H9 (cell line): ENCODE measurements around the gene MAPK8IP2. TPM values are rescaled to one million over a fixed set of nuclear protein-coding genes. Genes with fewer than 3 reads are reported as not detected.

Source experiments
- DNase-seq: peaks from one replicate; pipeline ENCODE4 v3.0.0-alpha.2; 2017
- H2AFZ ChIP-seq: one replicate; pipeline ENCODE4 v1.6.1; 2013; ENCODE audit warnings: mild to moderate bottlenecking, low read length, control low read depth, moderate library complexity
- H2AK5ac ChIP-seq: 2 replicates; pipeline ENCODE4 v1.6.1; 2013; ENCODE audit warnings: low read length, control low read depth, mixed read lengths; ENCODE audit not compliant: insufficient read length
- H2BK120ac ChIP-seq: one replicate; pipeline ENCODE4 v1.6.1; 2013; ENCODE audit warnings: low read depth, mild to moderate bottlenecking, low read length, control low read depth, inconsistent platforms; ENCODE audit not compliant: poor library complexity, severe bottlenecking
- H2BK12ac ChIP-seq: 2 replicates; pipeline ENCODE4 v1.6.1; 2013; ENCODE audit warnings: low read length, control low read depth, mixed read lengths, low read depth; ENCODE audit not compliant: insufficient read length
- H2BK15ac ChIP-seq: 2 replicates; pipeline ENCODE4 v1.6.1; 2013; ENCODE audit warnings: low read depth, low read length, control low read depth
- H2BK20ac ChIP-seq: one replicate; pipeline ENCODE4 v1.6.1; 2013; ENCODE audit warnings: low read depth, mild to moderate bottlenecking, low read length, control low read depth, inconsistent platforms; ENCODE audit not compliant: poor library complexity, severe bottlenecking
- H2BK5ac ChIP-seq: 2 replicates; pipeline ENCODE4 v1.6.1; 2013; ENCODE audit warnings: low read length, control low read depth, mixed read lengths; ENCODE audit not compliant: insufficient read length
- H3K14ac ChIP-seq: 2 replicates; pipeline ENCODE4 v1.6.1; 2013; ENCODE audit warnings: low read length, control low read depth; ENCODE audit not compliant: insufficient read depth
- H3K18ac ChIP-seq: 2 replicates; pipeline ENCODE4 v1.6.1; 2013; ENCODE audit warnings: low read depth, mild to moderate bottlenecking, mixed read lengths, low read length, control low read depth; ENCODE audit not compliant: insufficient read length
- H3K23ac ChIP-seq: 2 replicates; pipeline ENCODE4 v1.6.1; 2013; ENCODE audit warnings: low read length, control low read depth, mixed read lengths, low read depth; ENCODE audit not compliant: insufficient read length
- H3K23me2 ChIP-seq: 2 replicates; pipeline ENCODE4 v1.6.1; 2013; ENCODE audit warnings: low read depth, mild to moderate bottlenecking, mixed read lengths, low read length, control low read depth; ENCODE audit not compliant: insufficient read length, poor library complexity, severe bottlenecking
- H3K27ac ChIP-seq: 2 replicates; pipeline ENCODE4 v1.5.1; 2013; ENCODE audit warnings: low read length, control low read depth, mixed read lengths, low read depth; ENCODE audit not compliant: insufficient read length
- H3K27me3 ChIP-seq: 2 replicates; pipeline ENCODE4 v1.6.1; 2013; ENCODE audit warnings: low read length, control low read depth, inconsistent platforms; ENCODE audit not compliant: insufficient read depth
- H3K4ac ChIP-seq: 2 replicates; pipeline ENCODE4 v1.6.1; 2013; ENCODE audit warnings: low read depth, mild to moderate bottlenecking, control low read depth, inconsistent platforms, low read length, moderate library complexity
- H3K4me1 ChIP-seq: 2 replicates; pipeline ENCODE4 v1.6.1; 2013; ENCODE audit warnings: low read length, control low read depth, inconsistent platforms; ENCODE audit not compliant: insufficient read depth
- H3K4me2 ChIP-seq: 2 replicates; pipeline ENCODE4 v1.6.1; 2013; ENCODE audit warnings: low read length, control low read depth, mixed read lengths; ENCODE audit not compliant: insufficient read length, insufficient read depth
- H3K56ac ChIP-seq: 2 replicates; pipeline ENCODE4 v1.6.1; 2013; ENCODE audit warnings: low read depth, mild to moderate bottlenecking, mixed read lengths, low read length, control low read depth; ENCODE audit not compliant: insufficient read length
- H3K79me1 ChIP-seq: 2 replicates; pipeline ENCODE4 v1.6.1; 2013; ENCODE audit warnings: low read depth, mild to moderate bottlenecking, moderate library complexity, low read length, control low read depth, inconsistent platforms; ENCODE audit not compliant: insufficient read depth, poor library complexity, severe bottlenecking
- H3K79me2 ChIP-seq: 2 replicates; pipeline ENCODE4 v1.6.1; 2013; ENCODE audit warnings: low read length, control low read depth, inconsistent platforms; ENCODE audit not compliant: insufficient read depth
- H3K9ac ChIP-seq: 2 replicates; pipeline ENCODE4 v1.6.1; 2013; ENCODE audit warnings: low read length, control low read depth, mixed read lengths; ENCODE audit not compliant: insufficient read length; ENCODE audit errors: extremely low read depth
- H3K9me3 ChIP-seq: one replicate; pipeline ENCODE4 v1.6.1; 2013; ENCODE audit warnings: low read depth, low read length, inconsistent platforms; ENCODE audit not compliant: control insufficient read depth
- H3T11ph ChIP-seq: one replicate; pipeline ENCODE4 v1.6.1; 2013; ENCODE audit warnings: mild to moderate bottlenecking, low read length, control low read depth, inconsistent platforms
- H4K20me1 ChIP-seq: one replicate; pipeline ENCODE4 v1.6.1; 2013; ENCODE audit not compliant: control insufficient read depth, insufficient read length, insufficient read depth
- H4K5ac ChIP-seq: 2 replicates; pipeline ENCODE4 v1.6.1; 2013; ENCODE audit warnings: low read depth, mild to moderate bottlenecking, mixed read lengths, low read length, control low read depth; ENCODE audit not compliant: insufficient read length
- H4K8ac ChIP-seq: replicated peaks from 2 replicates; pipeline ENCODE4 v1.6.1; 2013; ENCODE audit warnings: low read length, control low read depth, mixed read lengths, low read depth; ENCODE audit not compliant: insufficient read length
- H4K91ac ChIP-seq: 2 replicates; pipeline ENCODE4 v1.6.1; 2013; ENCODE audit warnings: low read depth, mild to moderate bottlenecking, moderate library complexity, mixed read lengths, low read length, control low read depth; ENCODE audit not compliant: insufficient read length
- H3K27ac Mint-ChIP-seq, 3 experiments: 2 replicates in 2 of 3; 3 replicates in 1 of 3; pipeline ENCODE4 v1.8.0; 2020 to 2021; ENCODE audit warnings: mixed read lengths in 3 of 3, mild to moderate bottlenecking in 1 of 3, moderate library complexity in 1 of 3
- H3K27me3 Mint-ChIP-seq: 2 replicates; pipeline ENCODE4 v1.8.0; 2021; ENCODE audit warnings: low read depth, mild to moderate bottlenecking, moderate library complexity, mixed read lengths
- H3K36me3 Mint-ChIP-seq, 3 experiments: 2 replicates in 2 of 3; 3 replicates in 1 of 3; pipeline ENCODE4 v1.8.0; 2020 to 2021; ENCODE audit warnings: low read depth in 3 of 3, mixed read lengths in 3 of 3; ENCODE audit not compliant: insufficient read depth in 1 of 3
- H3K4me1 Mint-ChIP-seq, 2 experiments: 2 replicates each; pipeline ENCODE4 v1.8.0; 2020; ENCODE audit warnings: mixed read lengths in 2 of 2
- H3K4me3 Mint-ChIP-seq, 2 experiments: 2 replicates in 1 of 2; 3 replicates in 1 of 2; pipeline ENCODE4 v1.8.0; 2020 to 2021; ENCODE audit warnings: mild to moderate bottlenecking in 2 of 2, mixed read lengths in 2 of 2, moderate library complexity in 1 of 2
- H3K9me3 Mint-ChIP-seq, 2 experiments: 2 replicates in 1 of 2; 3 replicates in 1 of 2; pipeline ENCODE4 v1.8.0; 2020; ENCODE audit warnings: mild to moderate bottlenecking in 2 of 2, mixed read lengths in 2 of 2, moderate library complexity in 1 of 2
- CTCF ChIP-seq: fragments of 200-600 bp; sonication (generic); conservative IDR thresholded peaks from 3 replicates; pipeline ENCODE4 v1.8.0; 2021; ENCODE audit warnings: antibody characterized with exemption, mild to moderate bottlenecking
- WGBS: extraction: QIAGEN DNeasy Blood & Tissue Kit; methylation state at CpG from one replicate; pipeline ENCODE4 v1.1.7; 2013; ENCODE audit warnings: missing lambda C conversion rate, low lambda C conversion rate, mixed read lengths; ENCODE audit not compliant: insufficient read length; ENCODE audit errors: extremely low coverage; 5-methylcytosine and 5-hydroxymethylcytosine counted together
- total RNA-seq: library from RNA; stranded (reverse); gene quantifications from 2 replicates; pipeline ENCODE4 v1.2.1, GENCODE V29; 2021

MAPK8IP2 gene
- total RNA-seq, 1 experiment from 2014 or later: 5.7 TPM

DNA sequence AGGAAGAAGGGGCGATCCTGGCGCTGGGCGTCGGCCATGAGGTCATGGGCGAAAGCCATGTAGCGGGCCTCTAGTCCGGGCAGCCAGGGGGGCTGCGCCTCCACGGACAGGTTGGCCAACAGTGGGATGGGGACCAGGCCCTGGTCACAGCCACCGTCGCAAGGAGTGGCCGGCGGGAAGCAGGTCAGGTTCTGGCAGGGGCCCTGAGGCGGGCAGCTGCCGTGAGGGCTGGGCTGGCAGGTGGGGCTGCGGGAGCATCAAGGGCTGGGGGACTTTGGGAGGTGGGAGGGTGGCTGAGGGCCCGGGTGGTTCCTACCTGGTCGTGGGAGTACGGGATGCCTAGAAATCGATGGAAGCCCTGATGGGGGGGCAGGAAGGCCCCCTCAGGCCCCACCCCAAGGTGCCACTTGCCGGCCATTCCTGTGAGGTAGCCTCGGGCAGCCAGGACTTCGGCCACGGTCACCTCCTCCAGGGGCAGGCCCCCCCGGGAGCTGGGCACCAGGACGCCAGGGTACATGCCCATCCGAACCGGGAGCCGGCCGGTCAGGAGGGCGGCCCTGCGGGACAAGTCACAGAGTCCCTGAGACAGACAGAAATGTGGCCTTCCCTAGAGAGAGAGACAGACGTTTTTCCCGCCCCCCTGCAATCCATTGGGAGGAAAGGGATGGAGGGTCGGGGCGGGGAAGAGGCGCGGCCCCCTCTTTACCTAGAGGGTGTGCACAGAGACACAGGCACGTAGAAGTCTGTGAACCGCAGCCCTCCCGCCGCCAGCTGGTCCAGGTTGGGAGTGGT lies 26.5 kb downstream of the MAPK8IP2 start:
- Histone ChIP-seq H3K79me1 (no peaks in the 10 kb centered on the region), H3K4me2 (peak overlapping the region; percentile 53), H3K9me3 (no peaks in the 10 kb centered on the region), H3K9ac (no peak overlapping the region), H3K27me3 (peaks cover 4% of the 10 kb centered on the region; the same call in 1 of the 2 replicates), H3K27ac (no peak overlapping the region), H2AK5ac (no peak overlapping the region), H3K23ac (no peak overlapping the region), H4K20me1 (peaks cover 2% of the 10 kb centered on the region), H3K56ac (no peak overlapping the region), H3K18ac (no peak overlapping the region), H3T11ph (no peak overlapping the region), H2BK12ac (no peak overlapping the region), H4K91ac (no peak overlapping the region), H3K4me1 (peaks cover 7% of the 10 kb centered on the region; the same call in 1 of the 2 replicates), H2BK15ac (no peak overlapping the region; the same call in 1 of the 2 replicates), H4K5ac (no peak overlapping the region), H3K79me2 (no peaks in the 10 kb centered on the region), H2BK120ac (no peak overlapping the region), H4K8ac (no peak overlapping the region), H2BK20ac (no peak overlapping the region), H3K23me2 (peaks cover 18% of the 10 kb centered on the region), H3K14ac (peak overlapping the region; percentile 25; the same call in 1 of the 2 replicates), H2BK5ac (no peak overlapping the region), H3K4ac (no peak overlapping the region), H2AFZ (no peak overlapping the region)
- peak; percentile 52 for DNase-seq
- no peak overlapping the region for H3K27ac Mint-ChIP-seq
- WGBS: no CpG with 5 or more reads among the region's 42 CpGs
- peaks cover 8 to 14% of the 10 kb centered on the region in 2 experiments for H3K4me1 Mint-ChIP-seq
- no peaks in the 10 kb centered on the region for H3K9me3 Mint-ChIP-seq
- H3K4me3 Mint-ChIP-seq: peak overlapping the region; percentile 73 to 84
- peaks cover 25% of the 10 kb centered on the region for H3K27me3 Mint-ChIP-seq
- TF ChIP-seq CTCF: no peak
- peaks cover 0 to 3% (median 0%) of the 10 kb centered on the region in 3 experiments; a peak in 2 of 7 replicates for H3K36me3 Mint-ChIP-seq
